ENCODE results near the gene SARNP. TPM values are rescaled to one million over a fixed set of nuclear protein-coding genes. Genes with fewer than 3 reads are reported as not detected.
A peak's percentile ranks its signal among the peaks of the same experiment; 100 is the strongest.

SARNP gene
- total and polyA plus RNA-seq, 9 donors: 48.0 to 89.3 (median 59.7) TPM

- DNase-seq: no peak
- Histone ChIP-seq H3K9me3 (no peaks in the 10 kb centered on the region), H3K36me3 (no peaks in the 10 kb centered on the region), H3K4me1 (ENCODE audit: insufficient read depth) (peaks cover 3% of the 10 kb centered on the region), H3K4me3 (no peak overlapping the region), H3K27me3 (no peaks in the 10 kb centered on the region), H3K27ac (no peak overlapping the region)
- no peak for TF ChIP-seq CTCF (IDR thresholded peaks at IDR 0.05)
- TF ChIP-seq POLR2A (IDR thresholded peaks at IDR 0.05): no peak
- no peak for TF ChIP-seq EP300 (IDR thresholded peaks at IDR 0.05)
- intact Hi-C loops (cut with DNase I): loop anchor here in 2 of 4 donors (5.0 to 10.0 kb wide), 2 partner anchors 64 to 72 kb away; no protein-coding TSS in a partner anchor
- WGBS, 3 donors: 51 to 65% (median 59%) methylated on average over 6 of the region's 6 CpGs
Measured at GRCh38 chr12:55818886-55819285, 1.4 kb upstream of the SARNP start.

- no peak for DNase-seq
- Histone ChIP-seq H3K4me1 (ENCODE audit: insufficient read depth) (peaks cover 3% of the 10 kb centered on the region), H3K4me3 (peak overlapping the region; percentile 63), H3K9me3 (no peaks in the 10 kb centered on the region), H3K27ac (peak overlapping the region in 1 of 2 donors; percentile 18), H3K36me3 (no peaks in the 10 kb centered on the region), H3K27me3 (no peaks in the 10 kb centered on the region)
- intact Hi-C loops (cut with DNase I): loop anchor here in 2 of 4 donors (5.0 to 10.0 kb wide), 2 partner anchors 63 to 71 kb away; no protein-coding TSS in a partner anchor
- TF ChIP-seq POLR2A (IDR thresholded peaks at IDR 0.05) (peak; percentile 51), EP300 (IDR thresholded peaks at IDR 0.05) (no peak)
- WGBS, 3 donors: 1% methylated on average over 17 of the region's 17 CpGs
Measured at GRCh38 chr12:55818140-55818728, 710 bp upstream of the SARNP start.

GRCh38 chr12:55816881-55817344, 611 bp downstream of the SARNP start:
- DNase-seq: no peak
- Histone ChIP-seq H3K4me3 (peak overlapping the region; percentile 86), H3K27me3 (no peaks in the 10 kb centered on the region), H3K36me3 (no peaks in the 10 kb centered on the region), H3K4me1 (ENCODE audit: insufficient read depth) (peaks cover 3% of the 10 kb centered on the region), H3K9me3 (no peaks in the 10 kb centered on the region), H3K27ac (peak overlapping the region; percentile 42 to 68)
- WGBS, 3 donors: 0 to 1% (median 1%) methylated on average over 14 of the region's 14 CpGs
- TF ChIP-seq EP300 (IDR thresholded peaks at IDR 0.05) (no peak), POLR2A (IDR thresholded peaks at IDR 0.05) (no peak), CTCF (IDR thresholded peaks at IDR 0.05) (no peak)
- intact Hi-C loops (cut with DNase I): loop anchor here in 2 of 4 donors (5.0 to 10.0 kb wide), 2 partner anchors 62 to 70 kb away; no protein-coding TSS in a partner anchor

- H3K9me3 ChIP-seq: no peaks in the 10 kb centered on the region
- no peak overlapping the region for H3K27ac ChIP-seq
- no peak for DNase-seq
- 77 to 81% (median 80%) methylated on average over 12 of the region's 12 CpGs for WGBS, 3 donors
- H3K36me3 ChIP-seq: no peaks in the 10 kb centered on the region
- TF ChIP-seq POLR2A (IDR thresholded peaks at IDR 0.05): no peak
- no peak for TF ChIP-seq EP300 (IDR thresholded peaks at IDR 0.05)
- TF ChIP-seq CTCF (IDR thresholded peaks at IDR 0.05): no peak
- intact Hi-C loops (cut with DNase I): loop anchor here in 2 of 4 donors (5.0 to 10.0 kb wide), 2 partner anchors 61 to 68 kb away; no protein-coding TSS in a partner anchor
- H3K4me3 ChIP-seq: no peak overlapping the region
- no peaks in the 10 kb centered on the region for H3K27me3 ChIP-seq
- peaks cover 4% of the 10 kb centered on the region for H3K4me1 ChIP-seq (ENCODE audit: insufficient read depth)
Measured at GRCh38 chr12:55815473-55815872, 2.1 kb downstream of the SARNP start.

- Histone ChIP-seq H3K27ac (no peak overlapping the region), H3K27me3 (no peaks in the 10 kb centered on the region), H3K4me3 (no peak overlapping the region), H3K9me3 (no peaks in the 10 kb centered on the region), H3K4me1 (ENCODE audit: insufficient read depth) (peaks cover 4% of the 10 kb centered on the region), H3K36me3 (no peaks in the 10 kb centered on the region)
- no peak for TF ChIP-seq POLR2A (IDR thresholded peaks at IDR 0.05)
- no peak for TF ChIP-seq EP300 (IDR thresholded peaks at IDR 0.05)
- intact Hi-C loops (cut with DNase I): loop anchor here in 1 of 4 donors (10.0 kb wide), 1 partner anchor 59 kb away; no protein-coding TSS in a partner anchor
- DNase-seq: no peak
Measured at GRCh38 chr12:55814257-55814656, 3.3 kb downstream of the SARNP start.
